ENCODE results near the gene KIT. TPM values are rescaled to one million over a fixed set of nuclear protein-coding genes. Genes with fewer than 3 reads are reported as not detected.

Gene KIT
- polyA plus RNA-seq, 1 donor (not counting 4 experiments of a cell fraction or from before 2014, with no cell fraction given) = 0.01 TPM

DNA sequence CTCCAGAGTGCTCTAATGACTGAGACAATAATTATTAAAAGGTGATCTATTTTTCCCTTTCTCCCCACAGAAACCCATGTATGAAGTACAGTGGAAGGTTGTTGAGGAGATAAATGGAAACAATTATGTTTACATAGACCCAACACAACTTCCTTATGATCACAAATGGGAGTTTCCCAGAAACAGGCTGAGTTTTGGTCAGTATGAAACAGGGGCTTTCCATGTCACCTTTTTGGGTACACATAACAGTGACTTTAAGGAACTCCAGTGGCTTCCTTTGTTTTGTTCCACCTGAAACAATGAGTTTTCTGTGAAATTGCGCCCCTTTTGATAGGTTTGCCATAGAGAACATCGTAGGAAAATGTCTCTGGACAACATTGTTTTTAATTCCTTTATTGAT lies 69.6 kb downstream of the KIT start:
- FAIRE-seq (no peak), DNase-seq (ENCODE audit: low read depth, low spot score) (no peak)
- no peaks in the 10 kb centered on the region for H3K9me1 ChIP-seq (ENCODE audit: control insufficient read depth, extremely low read depth, insufficient read depth, low read length)
- H3K4me3 ChIP-seq (ENCODE audit: control insufficient read depth in 2 of 3, extremely low read depth in 1 of 3, insufficient read depth in 2 of 3, low read depth in 1 of 3, low read length in 3 of 3) = no peak overlapping the region
- no peak overlapping the region for H3K27ac ChIP-seq (ENCODE audit: control insufficient read depth, insufficient read depth, low read length)
- H3K36me3 ChIP-seq (ENCODE audit: control insufficient read depth in 2 of 2, extremely low read depth in 1 of 2, insufficient read depth in 2 of 2, low read length in 2 of 2) = no peaks in the 10 kb centered on the region
- no peak for TF ChIP-seq EZH2 (IDR thresholded peaks at IDR 0.05; ENCODE audit: low read length)
- TF ChIP-seq, protein P1, sequence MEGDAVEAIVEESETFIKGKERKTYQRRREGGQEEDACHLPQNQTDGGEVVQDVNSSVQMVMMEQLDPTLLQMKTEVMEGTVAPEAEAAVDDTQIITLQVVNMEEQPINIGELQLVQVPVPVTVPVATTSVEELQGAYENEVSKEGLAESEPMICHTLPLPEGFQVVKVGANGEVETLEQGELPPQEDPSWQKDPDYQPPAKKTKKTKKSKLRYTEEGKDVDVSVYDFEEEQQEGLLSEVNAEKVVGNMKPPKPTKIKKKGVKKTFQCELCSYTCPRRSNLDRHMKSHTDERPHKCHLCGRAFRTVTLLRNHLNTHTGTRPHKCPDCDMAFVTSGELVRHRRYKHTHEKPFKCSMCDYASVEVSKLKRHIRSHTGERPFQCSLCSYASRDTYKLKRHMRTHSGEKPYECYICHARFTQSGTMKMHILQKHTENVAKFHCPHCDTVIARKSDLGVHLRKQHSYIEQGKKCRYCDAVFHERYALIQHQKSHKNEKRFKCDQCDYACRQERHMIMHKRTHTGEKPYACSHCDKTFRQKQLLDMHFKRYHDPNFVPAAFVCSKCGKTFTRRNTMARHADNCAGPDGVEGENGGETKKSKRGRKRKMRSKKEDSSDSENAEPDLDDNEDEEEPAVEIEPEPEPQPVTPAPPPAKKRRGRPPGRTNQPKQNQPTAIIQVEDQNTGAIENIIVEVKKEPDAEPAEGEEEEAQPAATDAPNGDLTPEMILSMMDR (optimal IDR thresholded peaks at IDR 0.05 in 1 of 3, IDR thresholded peaks at IDR 0.05 in 1 of 3, conservative IDR thresholded peaks at IDR 0.05 in 1 of 3; ENCODE audit: extremely low read depth in 1 of 3, insufficient read depth in 2 of 3, low read length in 3 of 3) = no peak
- H3K4me2 ChIP-seq (ENCODE audit: control insufficient read depth, extremely low read depth, insufficient read depth, low read depth, low read length) = no peak overlapping the region
- dilution Hi-C loops (cut with MboI; ENCODE audit: extremely low pct_ligation_motif_present, low sequenced_read_pairs) = no loop called here
- H3K27me3 ChIP-seq (ENCODE audit: control insufficient read depth, extremely low read depth, insufficient read depth, low read length) = no peaks in the 10 kb centered on the region
- no peak overlapping the region for H2AFZ ChIP-seq (ENCODE audit: control insufficient read depth, low read length)
- no peaks in the 10 kb centered on the region for H3K79me2 ChIP-seq (ENCODE audit: control insufficient read depth, insufficient read depth, low read length)
- H4K20me1 ChIP-seq (ENCODE audit: control insufficient read depth, extremely low read depth, insufficient read depth, low read length) = no peaks in the 10 kb centered on the region
- no peaks in the 10 kb centered on the region for H3K4me1 ChIP-seq (ENCODE audit: control insufficient read depth, extremely low read depth, insufficient read depth, low read length)
- no peak overlapping the region for H3K9ac ChIP-seq (ENCODE audit: control insufficient read depth, extremely low read depth, insufficient read depth, low read length)
- H3K9me3 ChIP-seq (ENCODE audit: control insufficient read depth, low read depth, low read length) = no peaks in the 10 kb centered on the region

DNA sequence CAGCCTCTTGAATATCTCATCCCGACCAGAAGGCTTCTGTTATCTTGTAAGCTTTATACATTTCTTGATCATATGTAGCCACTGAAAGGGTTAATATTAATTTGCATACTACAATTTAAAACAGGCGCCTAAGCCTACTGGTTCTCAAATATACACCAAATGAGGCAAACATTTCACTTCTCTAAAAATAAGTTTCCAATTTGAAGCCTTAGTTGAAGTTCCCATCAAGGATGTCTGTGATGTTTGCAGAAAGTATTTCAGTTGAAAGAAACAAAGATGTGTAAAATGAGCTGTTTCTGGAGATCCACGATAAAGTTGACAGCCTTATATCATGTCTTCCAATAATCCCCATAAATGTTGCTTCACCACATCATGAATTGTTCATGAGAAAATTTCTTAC lies 70.6 kb downstream of the KIT start:
- H2AFZ ChIP-seq (ENCODE audit: control insufficient read depth, low read length) = no peak overlapping the region
- H3K9ac ChIP-seq (ENCODE audit: control insufficient read depth, extremely low read depth, insufficient read depth, low read length) = no peak overlapping the region
- H3K4me1 ChIP-seq (ENCODE audit: control insufficient read depth, extremely low read depth, insufficient read depth, low read length) = no peaks in the 10 kb centered on the region
- no peak for DNase-seq (ENCODE audit: low read depth, low spot score)
- no peaks in the 10 kb centered on the region for H4K20me1 ChIP-seq (ENCODE audit: control insufficient read depth, extremely low read depth, insufficient read depth, low read length)
- H3K4me2 ChIP-seq (ENCODE audit: control insufficient read depth, extremely low read depth, insufficient read depth, low read depth, low read length) = no peak overlapping the region
- no peak for FAIRE-seq
- H3K79me2 ChIP-seq (ENCODE audit: control insufficient read depth, insufficient read depth, low read length) = no peaks in the 10 kb centered on the region
- H3K4me3 ChIP-seq (ENCODE audit: control insufficient read depth in 2 of 3, extremely low read depth in 1 of 3, insufficient read depth in 2 of 3, low read depth in 1 of 3, low read length in 3 of 3) = no peak overlapping the region
- H3K27ac ChIP-seq (ENCODE audit: control insufficient read depth, insufficient read depth, low read length) = no peak overlapping the region
- dilution Hi-C loops (cut with MboI; ENCODE audit: extremely low pct_ligation_motif_present, low sequenced_read_pairs) = no loop called here
- H3K27me3 ChIP-seq (ENCODE audit: control insufficient read depth, extremely low read depth, insufficient read depth, low read length) = no peaks in the 10 kb centered on the region
- no peaks in the 10 kb centered on the region for H3K9me1 ChIP-seq (ENCODE audit: control insufficient read depth, extremely low read depth, insufficient read depth, low read length)
- no peaks in the 10 kb centered on the region for H3K9me3 ChIP-seq (ENCODE audit: control insufficient read depth, low read depth, low read length)
- no peaks in the 10 kb centered on the region for H3K36me3 ChIP-seq (ENCODE audit: control insufficient read depth in 2 of 2, extremely low read depth in 1 of 2, insufficient read depth in 2 of 2, low read length in 2 of 2)
- TF ChIP-seq, protein P1 (optimal IDR thresholded peaks at IDR 0.05 in 1 of 3, IDR thresholded peaks at IDR 0.05 in 1 of 3, conservative IDR thresholded peaks at IDR 0.05 in 1 of 3; ENCODE audit: extremely low read depth in 1 of 3, insufficient read depth in 2 of 3, low read length in 3 of 3) = no peak
- no peak for TF ChIP-seq EZH2 (IDR thresholded peaks at IDR 0.05; ENCODE audit: low read length)

All from keratinocyte (primary cell).